COR-L47 (cell line): ENCODE measurements around the gene SCFD2.
A peak's percentile ranks its signal among the peaks of the same experiment; 100 is the strongest.

ENCODE experiments used
- DNase-seq: peaks from one replicate; lab custom pipeline; 2025; lab: John Stamatoyannopoulos, UW

Gene SCFD2

GRCh38 chr4:52877036-52877435, 488.8 kb downstream of the SCFD2 start:
- DNase-seq, result no peak

GRCh38 chr4:52876069-52876468, 489.8 kb downstream of the SCFD2 start:
- DNase-seq, result no peak

- no peak for DNase-seq
These were observed 490.9 kb downstream of the SCFD2 start for GRCh38 chr4:52874948-52875347.

GRCh38 chr4:52873861-52874343, 492.0 kb downstream of the SCFD2 start:
- no peak for DNase-seq

- no peak for DNase-seq
These were observed 492.7 kb downstream of the SCFD2 start for GRCh38 chr4:52873191-52873590.

GRCh38 chr4:52870225-52870624, 495.6 kb downstream of the SCFD2 start:
- DNase-seq, result peak; percentile 32

GRCh38 chr4:52869656-52870055, 496.2 kb downstream of the SCFD2 start:
- no peak for DNase-seq

- DNase-seq, result no peak
These were observed 496.7 kb downstream of the SCFD2 start for GRCh38 chr4:52869196-52869595.

- DNase-seq, result no peak
These were observed 497.7 kb downstream of the SCFD2 start for GRCh38 chr4:52868133-52868532.

GRCh38 chr4:52867163-52867562, 498.7 kb downstream of the SCFD2 start:
- DNase-seq, result no peak

- no peak for DNase-seq
These were observed 499.1 kb downstream of the SCFD2 start for GRCh38 chr4:52866734-52867133.

GRCh38 chr4:52865300-52865699, 500.6 kb downstream of the SCFD2 start:
- DNase-seq, result no peak

- DNase-seq, result peak; percentile 86
These were observed 501.1 kb downstream of the SCFD2 start for GRCh38 chr4:52864793-52865192.

GRCh38 chr4:52863324-52863723, 502.5 kb downstream of the SCFD2 start:
- no peak for DNase-seq

- no peak for DNase-seq
These were observed 503.2 kb downstream of the SCFD2 start for GRCh38 chr4:52862639-52863161.

- peak; percentile 83 for DNase-seq
These were observed 503.8 kb downstream of the SCFD2 start, which contains the start of gene RASL11B for GRCh38 chr4:52861879-52862616. RASL11B (plus strand) TSS chr4:52862317; CDS start chr4:52862508, 191 bp downstream.

- no peak for DNase-seq
These were observed 504.6 kb downstream of the SCFD2 start for GRCh38 chr4:52861171-52861823.

GRCh38 chr4:52860361-52860760, 505.5 kb downstream of the SCFD2 start:
- no peak for DNase-seq

- no peak for DNase-seq
These were observed 509.1 kb downstream of the SCFD2 start for GRCh38 chr4:52856801-52857200.

- no peak for DNase-seq
These were observed 512.5 kb downstream of the SCFD2 start for GRCh38 chr4:52853351-52853750.

- DNase-seq, result no peak
These were observed 513.1 kb downstream of the SCFD2 start for GRCh38 chr4:52852711-52853110.

GRCh38 chr4:52852041-52852440, 513.8 kb downstream of the SCFD2 start:
- DNase-seq, result no peak
